ENCODE results near the gene PDPR. TPM values are rescaled to one million over a fixed set of nuclear protein-coding genes. Genes with fewer than 3 reads are reported as not detected.
A peak's percentile ranks its signal among the peaks of the same experiment; 100 is the strongest.
"Not testable (repeated sequence)": the region's sequence is repeated elsewhere in the genome, so short reads cannot be mapped to it uniquely, and the experiment has no call there.

Gene PDPR
- total and polyA plus RNA-seq, 9 donors: 14.1 to 29.7 (median 16.6) TPM

DNA sequence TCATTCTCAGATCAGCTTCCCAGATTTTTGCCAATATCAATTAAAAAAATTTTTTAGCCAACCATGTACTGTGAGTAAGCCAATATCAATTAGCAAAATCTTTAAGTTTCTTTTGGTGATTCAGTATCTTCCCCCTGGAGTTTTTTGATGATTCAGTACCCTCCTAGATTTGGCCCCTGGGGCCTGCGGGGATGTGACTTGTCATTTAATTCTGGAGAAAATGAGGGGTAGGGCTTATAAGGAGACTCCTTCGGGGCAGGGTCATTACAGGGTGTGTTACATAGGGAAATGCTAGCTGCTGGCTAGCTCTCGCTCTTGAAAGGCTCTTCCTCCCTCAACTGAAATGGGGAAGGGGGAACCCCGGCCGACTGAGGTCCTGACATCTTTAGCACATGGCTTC, 76.4 kb downstream of the PDPR start:
- no CpG with 5 or more reads among the region's 5 CpGs for WGBS (ENCODE audit: insufficient coverage)
- DNase-seq; H3K27me3 ChIP-seq (ENCODE audit: control insufficient read depth, insufficient read depth, low read length); H3K27ac ChIP-seq (ENCODE audit: low read length); H3K9me3 ChIP-seq (replicated peaks; ENCODE audit: control insufficient read depth, low read depth, low read length); H3K36me3 ChIP-seq (ENCODE audit: control insufficient read depth, insufficient read depth, low read length); H3K4me3 ChIP-seq (ENCODE audit: low read length); H3K4me1 ChIP-seq (ENCODE audit: control insufficient read depth, insufficient read depth, low read length): not testable (repeated sequence)

DNA sequence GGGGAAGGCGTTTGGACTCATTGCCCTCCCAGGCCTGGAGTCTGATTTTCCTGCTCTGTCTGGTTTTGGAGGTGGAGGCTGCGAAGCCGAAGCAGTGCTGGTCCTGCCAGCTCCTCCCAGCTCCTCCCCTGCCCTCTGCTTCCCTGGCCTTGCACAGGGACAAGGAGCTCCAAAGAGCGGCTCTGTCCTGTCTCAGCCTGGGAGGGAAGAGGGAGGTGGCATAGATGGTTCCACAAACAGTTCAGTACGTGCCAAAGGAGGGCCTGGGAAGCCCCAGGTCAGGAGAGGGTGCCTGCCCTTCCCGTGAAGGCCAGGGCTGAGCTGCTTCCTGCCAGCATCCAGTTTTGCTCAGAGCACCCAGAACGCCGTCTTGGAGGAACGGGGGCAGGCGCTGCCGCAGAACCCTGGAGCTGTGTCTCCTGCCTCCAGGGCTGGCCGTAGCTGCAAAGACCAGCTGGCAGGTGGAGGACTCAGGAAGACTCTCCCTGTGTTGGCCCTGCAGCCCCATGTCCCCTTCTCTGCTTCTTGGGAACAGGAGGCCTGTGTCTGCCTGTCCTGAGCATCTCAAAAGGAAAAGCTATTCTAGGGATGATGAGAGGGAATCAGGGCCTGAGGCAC, 82.7 kb downstream of the PDPR start:
- 24% methylated on average over 5 of the region's 12 CpGs for WGBS (ENCODE audit: insufficient coverage)
- H3K27me3 ChIP-seq (ENCODE audit: control insufficient read depth, insufficient read depth, low read length); H3K9me3 ChIP-seq (replicated peaks; ENCODE audit: control insufficient read depth, low read depth, low read length); H3K36me3 ChIP-seq (ENCODE audit: control insufficient read depth, insufficient read depth, low read length); H3K4me3 ChIP-seq (ENCODE audit: low read length); DNase-seq; H3K4me1 ChIP-seq (ENCODE audit: control insufficient read depth, insufficient read depth, low read length); H3K27ac ChIP-seq (ENCODE audit: low read length): not testable (repeated sequence)

DNA sequence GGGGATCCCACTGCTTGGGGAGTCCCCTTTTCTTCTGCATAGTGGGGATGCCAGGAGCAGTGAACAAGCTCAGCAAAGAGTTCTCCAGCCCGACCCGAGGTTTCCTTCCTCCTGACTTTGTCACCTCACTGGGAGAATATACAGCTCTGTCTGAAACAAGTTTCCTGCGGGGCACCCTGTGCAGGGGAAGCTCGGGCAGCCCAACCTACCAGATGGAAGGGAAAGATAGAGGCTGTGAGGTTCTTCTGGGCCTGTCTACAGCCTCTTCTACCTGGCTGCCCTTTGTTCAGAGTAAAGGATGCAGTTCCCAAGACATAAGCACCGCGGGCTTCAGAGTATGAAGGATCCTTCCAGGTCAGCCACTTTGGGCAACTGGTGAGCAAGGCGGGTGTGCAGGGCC, 83.5 kb downstream of the PDPR start:
- H3K4me1 ChIP-seq (ENCODE audit: control insufficient read depth, insufficient read depth, low read length); DNase-seq; H3K27me3 ChIP-seq (ENCODE audit: control insufficient read depth, insufficient read depth, low read length); H3K9me3 ChIP-seq (replicated peaks; ENCODE audit: control insufficient read depth, low read depth, low read length); H3K4me3 ChIP-seq (ENCODE audit: low read length); H3K36me3 ChIP-seq (ENCODE audit: control insufficient read depth, insufficient read depth, low read length); H3K27ac ChIP-seq (ENCODE audit: low read length): not testable (repeated sequence)
- WGBS (ENCODE audit: insufficient coverage): no CpG with 5 or more reads among the region's 7 CpGs

DNA sequence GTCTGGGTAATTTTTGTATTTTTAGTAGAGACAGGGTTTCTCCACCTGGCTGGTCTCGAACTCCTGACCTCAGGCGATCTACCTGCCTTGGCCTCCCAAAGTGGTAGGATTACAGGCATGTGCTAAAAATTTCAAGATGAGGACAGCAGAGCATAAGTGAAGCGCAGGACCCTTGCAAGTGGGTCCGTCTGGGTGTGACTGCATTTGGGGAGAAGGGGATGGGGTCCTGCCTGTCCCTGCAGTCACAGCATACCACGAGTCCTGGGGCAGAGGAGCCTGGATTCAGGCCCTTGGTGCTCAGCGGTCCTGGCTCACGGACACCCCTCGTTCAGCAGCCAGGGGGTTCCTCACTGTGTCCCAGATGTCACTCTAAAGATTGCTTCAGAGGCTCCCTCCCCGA, 84.1 kb downstream of the PDPR start:
- H3K36me3 ChIP-seq (ENCODE audit: control insufficient read depth, insufficient read depth, low read length); DNase-seq; H3K27ac ChIP-seq (ENCODE audit: low read length); H3K27me3 ChIP-seq (ENCODE audit: control insufficient read depth, insufficient read depth, low read length); H3K9me3 ChIP-seq (replicated peaks; ENCODE audit: control insufficient read depth, low read depth, low read length); H3K4me3 ChIP-seq (ENCODE audit: low read length); H3K4me1 ChIP-seq (ENCODE audit: control insufficient read depth, insufficient read depth, low read length): not testable (repeated sequence)
- 79% methylated on average over 7 of the region's 9 CpGs for WGBS (ENCODE audit: insufficient coverage)

DNA sequence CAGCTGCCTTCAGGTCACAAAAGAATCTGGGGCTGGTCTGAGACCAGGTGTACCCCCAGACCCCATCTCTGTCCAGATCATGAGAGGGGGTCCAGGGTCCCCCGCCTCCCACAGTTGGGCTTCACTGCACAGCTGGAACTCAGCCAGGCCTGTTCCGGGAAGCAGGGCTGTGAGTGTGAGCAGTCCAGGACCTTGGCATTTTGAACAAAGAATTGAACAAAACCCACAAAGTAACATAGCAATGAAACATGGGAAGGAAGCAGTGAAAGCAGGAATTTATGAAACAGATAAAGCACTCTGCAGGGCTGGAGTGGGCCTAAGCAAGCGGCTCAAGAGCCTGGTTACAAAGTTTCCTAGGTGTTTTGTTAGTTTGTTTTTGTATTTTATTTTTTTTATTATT, 84.5 kb downstream of the PDPR start:
- not testable (repeated sequence) for H3K27ac ChIP-seq (ENCODE audit: low read length); H3K4me3 ChIP-seq (ENCODE audit: low read length); H3K9me3 ChIP-seq (replicated peaks; ENCODE audit: control insufficient read depth, low read depth, low read length); H3K27me3 ChIP-seq (ENCODE audit: control insufficient read depth, insufficient read depth, low read length); H3K36me3 ChIP-seq (ENCODE audit: control insufficient read depth, insufficient read depth, low read length); H3K4me1 ChIP-seq (ENCODE audit: control insufficient read depth, insufficient read depth, low read length)
- WGBS (ENCODE audit: insufficient coverage): no CpG with 5 or more reads among the region's 3 CpGs
- peak; percentile 3 for DNase-seq

DNA sequence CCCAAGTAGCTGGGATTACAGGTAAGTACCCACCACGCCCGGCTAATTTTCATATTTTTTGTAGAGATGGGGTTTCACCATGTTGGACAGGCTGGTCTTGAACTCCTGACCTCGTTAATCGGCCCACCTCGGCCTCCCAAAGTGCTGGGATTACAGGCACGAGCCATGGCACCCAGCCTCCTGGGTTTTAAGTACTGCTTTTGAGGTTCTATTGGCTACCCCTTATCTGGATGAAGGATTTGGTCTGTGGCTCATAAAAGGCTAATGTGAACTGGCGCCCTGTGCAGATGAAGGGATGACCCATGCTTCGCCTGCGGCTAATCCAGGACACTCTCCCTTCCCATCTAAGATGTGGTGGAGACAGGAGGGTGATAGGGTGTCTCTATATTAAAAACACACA, 85.0 kb downstream of the PDPR start:
- WGBS (ENCODE audit: insufficient coverage): 75% methylated on average over 1 of the region's 9 CpGs
- not testable (repeated sequence) for H3K36me3 ChIP-seq (ENCODE audit: control insufficient read depth, insufficient read depth, low read length); DNase-seq; H3K27ac ChIP-seq (ENCODE audit: low read length); H3K9me3 ChIP-seq (replicated peaks; ENCODE audit: control insufficient read depth, low read depth, low read length); H3K27me3 ChIP-seq (ENCODE audit: control insufficient read depth, insufficient read depth, low read length); H3K4me3 ChIP-seq (ENCODE audit: low read length); H3K4me1 ChIP-seq (ENCODE audit: control insufficient read depth, insufficient read depth, low read length)

DNA sequence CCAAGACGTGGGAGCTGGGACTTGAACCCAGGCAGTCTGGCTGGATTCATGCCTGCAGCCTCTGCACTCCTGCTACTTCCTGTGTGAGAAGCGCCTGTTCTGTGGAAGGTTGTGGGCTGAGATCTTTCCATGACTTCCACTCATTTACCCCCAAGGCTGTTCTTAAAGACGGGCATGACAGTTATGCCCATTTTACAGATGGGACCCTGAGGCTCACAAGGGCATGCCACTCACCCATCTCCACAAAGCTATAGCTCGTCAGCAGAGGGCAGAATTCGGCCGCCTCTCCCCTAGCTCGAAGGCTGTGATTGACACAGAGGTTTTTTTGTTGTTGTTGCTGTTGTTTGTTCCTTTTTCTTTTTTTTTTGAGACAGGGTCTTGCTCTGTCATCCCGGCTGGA, 85.9 kb downstream of the PDPR start:
- not testable (repeated sequence) for H3K27me3 ChIP-seq (ENCODE audit: control insufficient read depth, insufficient read depth, low read length); H3K4me3 ChIP-seq (ENCODE audit: low read length); H3K4me1 ChIP-seq (ENCODE audit: control insufficient read depth, insufficient read depth, low read length); H3K9me3 ChIP-seq (replicated peaks; ENCODE audit: control insufficient read depth, low read depth, low read length); H3K36me3 ChIP-seq (ENCODE audit: control insufficient read depth, insufficient read depth, low read length); DNase-seq; H3K27ac ChIP-seq (ENCODE audit: low read length)
- no CpG with 5 or more reads among the region's 8 CpGs for WGBS (ENCODE audit: insufficient coverage)

DNA sequence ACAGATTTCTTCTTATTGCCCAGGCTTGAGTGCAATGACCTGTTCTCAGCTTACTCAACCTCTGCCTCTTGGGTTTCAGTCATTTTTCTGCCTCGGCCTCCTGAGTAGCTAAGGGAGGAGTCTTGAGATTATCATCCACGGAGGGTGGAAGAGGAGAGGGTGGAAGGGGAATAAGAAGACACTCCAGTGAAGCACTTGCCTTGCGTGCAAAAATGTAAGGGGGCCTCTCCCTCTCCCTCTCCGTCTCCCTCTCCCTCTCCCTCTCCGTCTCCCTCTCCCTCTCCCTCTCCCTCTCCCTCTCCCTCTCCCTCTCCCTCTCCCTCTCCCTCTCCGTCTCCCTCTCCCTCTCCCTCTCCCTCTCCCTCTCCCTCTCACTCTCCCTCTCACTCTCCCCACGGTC, 89.4 kb downstream of the PDPR start:
- H3K9me3 ChIP-seq (replicated peaks; ENCODE audit: control insufficient read depth, low read depth, low read length); H3K27ac ChIP-seq (ENCODE audit: low read length); H3K27me3 ChIP-seq (ENCODE audit: control insufficient read depth, insufficient read depth, low read length); H3K4me1 ChIP-seq (ENCODE audit: control insufficient read depth, insufficient read depth, low read length); H3K36me3 ChIP-seq (ENCODE audit: control insufficient read depth, insufficient read depth, low read length); DNase-seq; H3K4me3 ChIP-seq (ENCODE audit: low read length): not testable (repeated sequence)
- WGBS (ENCODE audit: insufficient coverage): no CpG with 5 or more reads among the region's 7 CpGs

DNA sequence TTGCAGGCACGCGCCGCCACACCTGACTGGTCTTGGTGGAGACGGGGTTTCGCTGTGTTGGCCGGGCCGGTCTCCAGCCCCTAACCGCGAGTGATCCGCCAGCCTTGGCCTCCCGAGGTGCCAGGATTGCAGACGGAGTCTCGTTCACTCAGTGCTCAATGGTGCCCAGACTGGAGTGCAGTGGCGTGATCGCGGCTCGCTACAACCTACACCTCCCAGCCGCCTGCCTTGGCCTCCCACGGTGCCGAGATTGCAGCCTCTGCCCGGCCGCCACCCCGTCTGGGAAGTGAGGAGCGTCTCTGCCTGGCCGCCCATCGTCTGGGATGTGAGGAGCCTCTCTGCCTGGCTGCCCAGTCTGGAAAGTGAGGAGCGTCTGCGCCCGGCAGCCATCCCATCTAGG, 89.9 kb downstream of the PDPR start:
- WGBS (ENCODE audit: insufficient coverage): no CpG with 5 or more reads among the region's 29 CpGs
- not testable (repeated sequence) for H3K27me3 ChIP-seq (ENCODE audit: control insufficient read depth, insufficient read depth, low read length)

DNA sequence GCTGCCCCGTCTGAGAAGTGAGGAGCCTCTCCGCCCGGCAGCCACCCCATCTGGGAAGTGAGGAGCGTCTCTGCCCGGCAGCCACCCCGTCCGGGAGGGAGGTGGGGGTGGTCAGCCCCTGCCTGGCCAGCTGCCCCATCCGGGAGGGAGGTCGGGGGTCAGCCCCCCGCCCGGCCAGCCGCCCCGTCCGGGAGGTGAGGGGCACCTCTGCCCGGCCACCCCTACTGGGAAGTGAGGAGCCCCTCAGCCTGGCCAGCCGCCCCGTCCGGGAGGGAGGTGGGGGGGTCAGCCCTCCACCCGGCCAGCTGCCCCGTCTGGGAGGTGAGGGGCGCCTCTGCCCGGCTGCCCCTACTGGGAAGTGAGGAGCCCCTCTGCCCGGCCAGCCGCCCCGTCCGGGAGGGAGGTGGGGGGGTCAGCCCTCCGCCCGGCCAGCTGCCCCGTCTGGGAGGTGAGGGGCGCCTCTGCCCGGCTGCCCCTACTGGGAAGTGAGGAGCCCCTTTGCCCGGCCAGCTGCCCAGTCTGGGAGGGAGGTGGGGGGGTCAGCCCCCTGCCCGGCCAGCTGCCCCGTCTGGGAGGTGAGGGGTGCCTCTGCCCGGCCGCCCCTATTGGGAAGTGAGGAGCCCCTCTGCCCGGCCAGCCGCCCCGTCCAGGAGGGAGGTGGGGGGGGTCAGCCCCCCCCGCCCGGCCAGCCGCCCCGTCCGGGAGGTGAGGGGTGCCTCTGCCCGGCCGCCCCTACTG, 90.7 kb downstream of the PDPR start:
- not testable (repeated sequence) for H3K36me3 ChIP-seq (ENCODE audit: control insufficient read depth, insufficient read depth, low read length); H3K4me1 ChIP-seq (ENCODE audit: control insufficient read depth, insufficient read depth, low read length); H3K9me3 ChIP-seq (replicated peaks; ENCODE audit: control insufficient read depth, low read depth, low read length); H3K4me3 ChIP-seq (ENCODE audit: low read length); H3K27ac ChIP-seq (ENCODE audit: low read length); H3K27me3 ChIP-seq (ENCODE audit: control insufficient read depth, insufficient read depth, low read length); DNase-seq
- WGBS (ENCODE audit: insufficient coverage): no CpG with 5 or more reads among the region's 46 CpGs

More for the DNA sequence above, 89.9 kb downstream of the PDPR start:
- H3K4me1 ChIP-seq (ENCODE audit: control insufficient read depth, insufficient read depth, low read length); H3K4me3 ChIP-seq (ENCODE audit: low read length); H3K9me3 ChIP-seq (replicated peaks; ENCODE audit: control insufficient read depth, low read depth, low read length); H3K36me3 ChIP-seq (ENCODE audit: control insufficient read depth, insufficient read depth, low read length); DNase-seq; H3K27ac ChIP-seq (ENCODE audit: low read length): not testable (repeated sequence)

DNA sequence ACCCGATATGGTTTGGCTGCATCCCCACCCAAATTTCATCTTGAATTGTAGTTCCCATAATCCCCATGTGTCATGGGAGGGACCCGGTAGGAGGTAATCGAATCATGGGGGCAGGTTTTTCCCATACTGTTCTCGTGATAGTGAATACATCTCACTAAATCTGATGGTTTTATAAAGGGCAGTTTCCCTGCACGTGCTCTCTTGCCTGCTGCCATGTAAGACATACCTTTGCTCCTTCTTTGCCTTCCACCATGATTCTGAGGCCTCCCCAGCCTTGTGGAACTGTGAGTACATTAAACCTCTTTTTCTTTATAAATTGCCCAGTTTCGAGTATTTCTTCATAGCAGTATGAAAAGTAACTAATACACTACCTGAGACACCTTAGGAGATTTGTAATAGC, 92.2 kb downstream of the PDPR start:
- DNase-seq; H3K27ac ChIP-seq (ENCODE audit: low read length); H3K27me3 ChIP-seq (ENCODE audit: control insufficient read depth, insufficient read depth, low read length); H3K4me3 ChIP-seq (ENCODE audit: low read length); H3K9me3 ChIP-seq (replicated peaks; ENCODE audit: control insufficient read depth, low read depth, low read length); H3K4me1 ChIP-seq (ENCODE audit: control insufficient read depth, insufficient read depth, low read length); H3K36me3 ChIP-seq (ENCODE audit: control insufficient read depth, insufficient read depth, low read length): not testable (repeated sequence)
- no CpG with 5 or more reads among the region's 6 CpGs for WGBS (ENCODE audit: insufficient coverage)
